MM.1S (cell line): ENCODE data around the gene PRKCE.
"Not testable (repeated sequence)": the region's sequence is repeated elsewhere in the genome, so short reads cannot be mapped to it uniquely, and the experiment has no call there.

Experiments used
- DNase-seq: peaks from one replicate; pipeline ENCODE4 v3.0.0-alpha.2; 2015
- H2AFZ ChIP-seq: fragments of 300-600 bp; sonication (generic); 2 replicates; pipeline ENCODE4 v1.6.0; 2016; ENCODE audit warnings: antibody characterized with exemption, low read length
- H3F3A ChIP-seq: fragments of 300-600 bp; sonication (generic); 2 replicates; pipeline ENCODE4 v1.6.1; 2016; ENCODE audit warnings: mild to moderate bottlenecking, antibody characterized with exemption, low read length, moderate library complexity, mixed read lengths; ENCODE audit not compliant: insufficient read depth
- H3K27ac ChIP-seq: fragments of 300-600 bp; sonication (generic); 2 replicates; pipeline ENCODE4 v1.5.1; 2016; ENCODE audit warnings: mild to moderate bottlenecking, low read length
- H3K27me3 ChIP-seq: fragments of 300-600 bp; sonication (generic); replicated peaks from 2 replicates; pipeline ENCODE4 v1.6.0; 2016; ENCODE audit warnings: low read length; ENCODE audit not compliant: insufficient read depth
- H3K36me3 ChIP-seq: fragments of 300-600 bp; sonication (generic); replicated peaks from 2 replicates; pipeline ENCODE4 v1.6.1; 2016; ENCODE audit warnings: mild to moderate bottlenecking, low read length, mixed read lengths; ENCODE audit not compliant: insufficient read depth
- H3K4me1 ChIP-seq: fragments of 300-600 bp; sonication (generic); 2 replicates; pipeline ENCODE4 v1.6.1; 2016; ENCODE audit warnings: low read length, mixed read lengths
- H3K4me2 ChIP-seq: fragments of 300-600 bp; sonication (generic); 2 replicates; pipeline ENCODE4 v1.6.0; 2016; ENCODE audit warnings: low read depth, low read length
- H3K4me3 ChIP-seq: fragments of 300-600 bp; sonication (generic); 2 replicates; pipeline ENCODE4 v1.5.1; 2016; ENCODE audit warnings: low read length, mixed read lengths
- H3K79me2 ChIP-seq: fragments of 300-600 bp; sonication (generic); 2 replicates; pipeline ENCODE4 v1.6.1; 2016; ENCODE audit warnings: mixed run types, low read length, mixed read lengths
- H3K9ac ChIP-seq: fragments of 300-600 bp; sonication (generic); 2 replicates; pipeline ENCODE4 v1.6.1; 2016; ENCODE audit warnings: low read length, mixed read lengths
- H3K9me2 ChIP-seq: fragments of 300-600 bp; sonication (generic); replicated peaks from 2 replicates; pipeline ENCODE4 v1.6.1; 2016; ENCODE audit warnings: mild to moderate bottlenecking, low read length, mixed read lengths; ENCODE audit not compliant: insufficient read depth
- H3K9me3 ChIP-seq: fragments of 300-600 bp; sonication (generic); replicated peaks from 2 replicates; pipeline ENCODE4 v1.6.1; 2016; ENCODE audit warnings: mild to moderate bottlenecking, low read length, mixed read lengths; ENCODE audit not compliant: insufficient read depth
- H4K20me1 ChIP-seq: fragments of 300-600 bp; sonication (generic); 2 replicates; pipeline ENCODE4 v1.6.1; 2016; ENCODE audit warnings: mild to moderate bottlenecking, low read length, moderate library complexity, mixed read lengths; ENCODE audit not compliant: insufficient read depth
- CTCF ChIP-seq: fragments of 300-600 bp; sonication (generic); IDR thresholded peaks from 2 replicates; pipeline ENCODE4 v1.5.1; 2016; ENCODE audit warnings: antibody characterized with exemption, low read length, mixed read lengths
- EZH2 ChIP-seq: fragments of 300-600 bp; sonication (generic); optimal IDR thresholded peaks from 2 replicates; pipeline ENCODE3; 2017; ENCODE audit warnings: low read depth, mild to moderate bottlenecking, antibody characterized with exemption, low read length, mixed read lengths
- EZH2phosphoT487 ChIP-seq: fragments of 300-600 bp; sonication (generic); IDR thresholded peaks from 2 replicates; pipeline ENCODE4 v1.6.1; 2018; ENCODE audit warnings: antibody characterized with exemption, low read length

PRKCE gene

GRCh38 chr2:45912109-45912508 is 260.6 kb downstream of the PRKCE start:
- H3K79me2 ChIP-seq, result no peaks in the 10 kb centered on the region
- H3K9ac ChIP-seq, result no peak overlapping the region
- no peak overlapping the region for H2AFZ ChIP-seq
- no peaks in the 10 kb centered on the region for H3K9me2 ChIP-seq
- no peak for DNase-seq
- no peaks in the 10 kb centered on the region for H3K9me3 ChIP-seq
- no peaks in the 10 kb centered on the region for H3K27me3 ChIP-seq
- H3K27ac ChIP-seq, result no peak overlapping the region
- H3F3A ChIP-seq, result no peaks in the 10 kb centered on the region
- no peak overlapping the region for H3K4me3 ChIP-seq
- H3K4me2 ChIP-seq, result no peak overlapping the region
- peaks cover 17% of the 10 kb centered on the region for H3K4me1 ChIP-seq
- no peaks in the 10 kb centered on the region for H4K20me1 ChIP-seq
- TF ChIP-seq CTCF (no peak), EZH2phosphoT487 (no peak), EZH2 (no peak)
- H3K36me3 ChIP-seq, result no peaks in the 10 kb centered on the region

GRCh38 chr2:45913539-45913938 is 262.1 kb downstream of the PRKCE start:
- no peak overlapping the region for H3K4me3 ChIP-seq
- no peak for TF ChIP-seq CTCF
- no peak for TF ChIP-seq EZH2phosphoT487
- TF ChIP-seq EZH2, result no peak
- H3K27ac ChIP-seq, result no peak overlapping the region
- no peak overlapping the region for H2AFZ ChIP-seq
- H4K20me1 ChIP-seq, result no peaks in the 10 kb centered on the region
- no peak overlapping the region for H3K9ac ChIP-seq
- no peak for DNase-seq
- H3K4me1 ChIP-seq, result peaks cover 17% of the 10 kb centered on the region
- no peaks in the 10 kb centered on the region for H3K36me3 ChIP-seq
- no peaks in the 10 kb centered on the region for H3K9me2 ChIP-seq
- no peaks in the 10 kb centered on the region for H3K79me2 ChIP-seq
- H3F3A ChIP-seq, result no peaks in the 10 kb centered on the region
- H3K27me3 ChIP-seq, result no peaks in the 10 kb centered on the region
- no peak overlapping the region for H3K4me2 ChIP-seq
- H3K9me3 ChIP-seq, result no peaks in the 10 kb centered on the region

GRCh38 chr2:45915523-45915922 is 264.0 kb downstream of the PRKCE start:
- Histone ChIP-seq H4K20me1 (no peaks in the 10 kb centered on the region), H3K36me3 (no peaks in the 10 kb centered on the region)

GRCh38 chr2:45917561-45918176 is 266.2 kb downstream of the PRKCE start:
- H3K9me3 ChIP-seq, H3K79me2 ChIP-seq, H3F3A ChIP-seq, H2AFZ ChIP-seq, DNase-seq, H3K27ac ChIP-seq, H3K4me2 ChIP-seq, H4K20me1 ChIP-seq, H3K4me1 ChIP-seq, H3K9ac ChIP-seq, H3K9me2 ChIP-seq, H3K4me3 ChIP-seq, H3K36me3 ChIP-seq, H3K27me3 ChIP-seq: not testable (repeated sequence)

More at GRCh38 chr2:45915523-45915922, 264.0 kb downstream of the PRKCE start:
- no peaks in the 10 kb centered on the region for H3K9me3 ChIP-seq
- H3K9ac ChIP-seq, result no peak overlapping the region
- no peaks in the 10 kb centered on the region for H3K27me3 ChIP-seq
- no peak for DNase-seq
- H3K27ac ChIP-seq, result no peak overlapping the region
- no peak overlapping the region for H3K4me2 ChIP-seq
- H2AFZ ChIP-seq, result no peak overlapping the region
- no peaks in the 10 kb centered on the region for H3K79me2 ChIP-seq
- H3K4me3 ChIP-seq, result no peak overlapping the region
- H3K9me2 ChIP-seq, result no peaks in the 10 kb centered on the region
- no peak for TF ChIP-seq EZH2phosphoT487
- no peak for TF ChIP-seq EZH2
- no peak for TF ChIP-seq CTCF
- peaks cover 1% of the 10 kb centered on the region; the same call in 1 of the 2 replicates for H3K4me1 ChIP-seq
- H3F3A ChIP-seq, result no peaks in the 10 kb centered on the region
